IPS-15b (cell line): ENCODE results near the gene GRIK1.

Experiments
- H3K27me3 ChIP-seq: one replicate; pipeline ENCODE4 v1.6.1; 2013; ENCODE audit warnings: low read length; ENCODE audit not compliant: control insufficient read depth, insufficient read depth
- H3K36me3 ChIP-seq: one replicate; pipeline ENCODE4 v1.6.1; 2013; ENCODE audit warnings: low read length; ENCODE audit not compliant: control insufficient read depth, insufficient read depth
- H3K4me1 ChIP-seq: one replicate; pipeline ENCODE4 v1.6.1; 2013; ENCODE audit warnings: mild to moderate bottlenecking, low read length; ENCODE audit not compliant: control insufficient read depth, insufficient read depth
- H3K4me3 ChIP-seq: one replicate; pipeline ENCODE4 v1.5.1; 2013; ENCODE audit warnings: low read depth, low read length
- H3K9ac ChIP-seq: one replicate; pipeline ENCODE4 v1.6.1; 2013; ENCODE audit warnings: low read depth, mild to moderate bottlenecking, low read length
- H3K9me3 ChIP-seq: one replicate; pipeline ENCODE4 v1.6.1; 2013; ENCODE audit warnings: mild to moderate bottlenecking, low read length; ENCODE audit not compliant: control insufficient read depth, insufficient read depth

GRIK1 gene

DNA sequence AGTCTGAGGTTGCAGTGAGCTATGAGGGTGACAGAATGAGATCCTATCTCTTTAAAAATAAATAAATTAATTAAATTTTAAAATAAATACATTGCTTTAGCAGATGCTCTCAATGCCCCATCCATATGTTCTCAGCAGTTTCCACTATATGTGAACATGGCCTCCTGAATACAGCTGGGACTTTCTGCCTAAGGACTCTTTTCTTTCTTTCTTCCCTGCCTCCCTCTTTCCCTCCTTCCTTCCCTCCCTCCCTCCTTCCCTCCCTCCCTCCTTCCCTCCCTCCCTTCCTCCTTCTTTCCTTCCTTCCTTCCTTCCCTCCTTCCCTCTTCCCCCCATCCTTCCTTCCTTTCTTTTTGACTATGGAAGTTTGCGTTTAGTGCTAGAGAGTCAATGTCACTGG, 10.2 kb upstream of the GRIK1 start:
- no peaks in the 10 kb centered on the region for H3K27me3 ChIP-seq
- H3K4me3 ChIP-seq = no peak overlapping the region
- no peaks in the 10 kb centered on the region for H3K9me3 ChIP-seq
- H3K4me1 ChIP-seq = no peaks in the 10 kb centered on the region
- H3K9ac ChIP-seq = no peak overlapping the region
- H3K36me3 ChIP-seq = no peaks in the 10 kb centered on the region

DNA sequence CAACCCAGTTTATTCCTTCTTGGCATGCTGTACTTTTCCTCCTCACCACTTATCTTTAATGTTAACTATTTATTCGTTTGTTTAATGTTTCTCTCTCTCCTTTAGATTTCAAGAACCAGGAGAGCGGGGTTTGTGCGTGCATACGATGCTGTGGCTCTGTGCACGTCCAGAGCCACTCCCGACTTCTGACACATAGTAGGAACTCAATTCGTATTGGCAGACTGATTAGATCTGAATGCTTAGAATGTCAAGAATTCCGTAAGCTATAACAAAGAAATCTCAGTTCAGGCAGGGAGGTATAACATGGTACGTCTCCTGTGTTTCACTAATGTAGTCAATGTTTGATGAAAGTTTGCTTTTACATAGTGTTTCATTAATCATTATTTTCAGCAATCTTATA, 7.3 kb upstream of the GRIK1 start:
- Histone ChIP-seq H3K9ac (no peak overlapping the region), H3K4me3 (no peak overlapping the region), H3K4me1 (no peaks in the 10 kb centered on the region), H3K9me3 (no peaks in the 10 kb centered on the region), H3K27me3 (no peaks in the 10 kb centered on the region), H3K36me3 (no peaks in the 10 kb centered on the region)

DNA sequence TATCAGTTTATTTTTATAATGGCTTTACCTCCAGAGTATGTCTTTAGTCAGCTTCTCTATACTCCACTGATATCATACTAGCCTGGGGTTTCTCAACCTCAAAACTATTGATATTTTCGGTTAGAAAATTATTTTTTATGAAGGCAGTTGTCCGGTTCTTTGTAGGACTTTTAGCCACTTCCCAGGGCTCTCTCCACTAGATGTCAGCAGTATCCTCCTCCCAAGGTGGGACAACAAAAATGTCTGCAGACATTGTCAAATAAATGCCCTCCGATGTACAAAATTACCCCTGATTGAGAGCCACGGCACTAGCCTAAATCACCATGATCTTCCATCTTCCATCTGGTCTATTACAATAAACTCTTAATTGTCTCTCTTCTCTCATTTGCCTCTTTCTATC, 4.1 kb upstream of the GRIK1 start:
- no peak overlapping the region for H3K4me3 ChIP-seq
- H3K27me3 ChIP-seq = peaks cover 32% of the 10 kb centered on the region
- no peaks in the 10 kb centered on the region for H3K9me3 ChIP-seq
- no peaks in the 10 kb centered on the region for H3K36me3 ChIP-seq
- H3K4me1 ChIP-seq = no peaks in the 10 kb centered on the region
- H3K9ac ChIP-seq = no peak overlapping the region

DNA sequence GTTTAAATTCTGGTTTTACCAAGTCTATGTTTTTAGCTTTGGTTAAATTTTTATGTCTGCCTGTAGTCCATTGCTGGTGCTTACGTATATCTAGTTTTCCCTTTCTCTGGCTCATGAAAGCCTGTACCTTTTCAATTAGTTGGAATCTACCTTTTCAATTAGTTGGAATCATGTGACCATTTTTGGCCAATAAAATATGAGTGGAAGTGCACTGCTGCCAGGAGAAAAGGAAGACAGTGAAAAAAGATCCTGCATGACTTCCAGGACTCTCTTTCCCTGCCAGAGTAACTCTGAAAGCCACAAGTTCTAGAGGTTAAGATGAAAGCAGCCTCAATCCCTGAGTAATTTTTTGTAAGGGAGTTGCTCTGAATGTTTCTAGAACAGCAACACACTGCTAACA, 2.2 kb upstream of the GRIK1 start:
- no peaks in the 10 kb centered on the region for H3K9me3 ChIP-seq
- H3K9ac ChIP-seq = no peak overlapping the region
- H3K4me1 ChIP-seq = no peaks in the 10 kb centered on the region
- peaks cover 50% of the 10 kb centered on the region for H3K27me3 ChIP-seq
- no peaks in the 10 kb centered on the region for H3K36me3 ChIP-seq
- no peak overlapping the region for H3K4me3 ChIP-seq

DNA sequence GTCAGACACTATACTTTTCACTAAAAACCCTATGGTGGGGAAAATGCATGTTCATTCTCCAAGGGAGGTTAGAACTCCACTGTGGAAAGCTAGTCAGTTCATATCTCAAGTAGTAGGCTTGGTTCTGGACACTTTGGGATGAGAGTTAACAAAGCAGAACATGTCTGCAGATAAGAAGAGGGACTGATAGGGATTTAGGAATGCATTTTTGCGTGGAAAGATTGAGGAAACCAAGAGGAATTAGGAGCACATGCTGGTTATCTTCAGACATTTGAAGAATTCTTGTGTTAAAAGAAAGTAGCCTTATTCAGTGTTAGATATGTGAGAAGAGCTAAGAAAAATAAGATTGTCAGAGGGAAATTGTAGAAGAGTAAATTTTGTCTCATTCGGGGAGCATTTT, 1.2 kb upstream of the GRIK1 start:
- no peaks in the 10 kb centered on the region for H3K4me1 ChIP-seq
- peaks cover 55% of the 10 kb centered on the region for H3K27me3 ChIP-seq
- no peak overlapping the region for H3K9ac ChIP-seq
- no peaks in the 10 kb centered on the region for H3K9me3 ChIP-seq
- no peaks in the 10 kb centered on the region for H3K36me3 ChIP-seq
- H3K4me3 ChIP-seq = no peak overlapping the region

DNA sequence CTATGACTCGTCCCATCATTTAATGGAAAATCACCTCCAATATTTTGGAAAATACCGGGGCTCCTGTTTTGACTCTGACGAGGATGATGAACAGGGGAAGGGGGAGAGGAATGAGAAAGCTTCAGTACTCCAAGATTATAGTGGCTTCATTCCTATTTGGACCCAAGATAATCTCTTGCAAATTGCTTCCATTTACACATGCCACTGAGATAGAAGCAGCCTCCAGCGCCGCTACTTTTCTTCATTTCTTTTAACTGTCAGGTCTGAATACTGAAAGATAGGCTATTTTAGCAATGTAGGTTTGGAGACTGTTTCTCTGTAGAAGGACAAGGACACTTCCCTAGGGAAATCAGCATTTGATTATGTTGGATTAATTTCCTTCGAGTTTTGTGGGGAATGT, 565 bp upstream of the GRIK1 start:
- no peaks in the 10 kb centered on the region for H3K4me1 ChIP-seq
- peak overlapping the region; percentile 80 for H3K4me3 ChIP-seq
- H3K36me3 ChIP-seq = no peaks in the 10 kb centered on the region
- no peaks in the 10 kb centered on the region for H3K9me3 ChIP-seq
- H3K27me3 ChIP-seq = peaks cover 55% of the 10 kb centered on the region
- no peak overlapping the region for H3K9ac ChIP-seq

DNA sequence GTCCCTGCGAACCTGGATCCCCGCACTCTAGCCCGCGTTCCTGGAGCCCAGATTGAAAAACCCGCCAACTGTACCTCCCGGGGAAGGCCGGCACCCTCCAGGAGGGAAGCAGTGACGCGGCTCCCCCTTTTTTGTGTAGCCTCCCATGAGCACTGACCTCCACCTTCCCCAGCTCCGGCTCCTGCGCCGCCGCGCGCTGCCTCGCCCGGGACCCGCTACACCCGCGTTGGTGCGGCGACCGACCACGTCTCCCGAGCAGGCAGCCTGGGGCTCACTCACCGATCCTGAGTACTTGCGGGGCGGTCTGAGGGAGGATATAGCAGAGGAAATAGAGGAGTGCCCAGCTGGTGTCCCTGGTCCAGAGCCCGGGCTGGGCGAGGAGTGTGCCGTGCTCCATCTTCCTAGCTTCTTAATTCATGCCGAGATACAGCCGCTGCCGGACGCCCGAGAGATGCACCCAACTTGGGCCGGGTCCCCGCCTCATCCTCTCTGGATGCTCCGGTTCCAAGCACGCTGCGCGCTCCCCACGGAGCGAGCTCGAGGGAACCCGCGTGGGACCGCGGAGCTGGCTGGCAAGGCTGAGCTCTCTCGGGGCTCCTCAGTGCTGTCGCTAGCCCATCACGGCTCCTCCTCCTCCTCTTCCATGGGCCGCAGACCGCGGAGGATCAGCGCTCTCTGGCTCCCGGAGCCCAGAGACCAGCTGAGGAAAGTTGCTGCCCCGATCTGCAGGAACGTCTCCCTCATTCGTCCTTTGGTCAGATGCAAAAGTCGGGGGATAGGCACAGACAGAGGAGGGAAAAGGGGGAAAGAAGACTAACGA, 482 bp downstream of the GRIK1 start:
- Histone ChIP-seq H3K27me3 (peaks cover 55% of the 10 kb centered on the region), H3K4me3 (peak overlapping the region; percentile 80), H3K4me1 (no peaks in the 10 kb centered on the region), H3K9me3 (no peaks in the 10 kb centered on the region), H3K36me3 (no peaks in the 10 kb centered on the region), H3K9ac (peak overlapping the region; percentile 55)

DNA sequence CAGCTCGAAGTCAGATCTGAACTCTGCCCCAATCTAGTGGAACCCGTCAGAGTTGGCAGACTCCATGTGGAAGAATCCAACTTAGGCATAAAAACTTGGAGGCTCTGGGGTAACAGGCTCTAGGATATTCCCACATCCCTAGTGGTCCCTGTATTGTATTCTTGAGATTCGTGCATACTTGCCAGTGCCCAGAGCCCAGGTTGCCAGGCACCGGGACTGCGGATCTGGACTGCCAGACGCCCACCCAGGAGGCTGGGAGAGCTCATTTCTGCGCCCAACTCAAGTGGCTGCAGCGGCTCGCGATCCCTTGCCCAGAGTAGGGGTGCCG, 1.1 kb downstream of the GRIK1 start:
- Histone ChIP-seq H3K4me3 (peak overlapping the region; percentile 80), H3K9ac (no peak overlapping the region), H3K36me3 (no peaks in the 10 kb centered on the region), H3K4me1 (no peaks in the 10 kb centered on the region), H3K9me3 (no peaks in the 10 kb centered on the region), H3K27me3 (peaks cover 55% of the 10 kb centered on the region)

DNA sequence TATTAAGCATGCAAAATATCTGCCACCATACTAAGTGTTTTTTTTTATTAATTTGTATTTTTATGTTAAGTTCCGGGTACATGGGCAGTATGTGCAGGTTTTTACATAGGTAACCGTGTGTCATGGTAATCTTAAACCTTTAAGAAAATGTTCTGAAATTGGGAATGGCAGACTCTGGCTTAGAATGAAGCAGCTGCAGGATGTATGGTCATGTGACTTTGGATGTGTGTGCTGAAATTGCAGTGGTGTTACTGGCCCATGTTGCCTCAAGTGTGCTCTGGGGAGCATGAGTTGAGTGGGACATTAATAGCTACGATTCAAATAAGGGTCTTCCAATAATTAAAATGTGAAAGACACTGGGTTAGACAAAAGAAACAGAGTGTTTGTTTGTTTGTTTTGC, 6.7 kb downstream of the GRIK1 start:
- no peak overlapping the region for H3K4me3 ChIP-seq
- H3K36me3 ChIP-seq = no peaks in the 10 kb centered on the region
- peaks cover 16% of the 10 kb centered on the region for H3K27me3 ChIP-seq
- no peaks in the 10 kb centered on the region for H3K9me3 ChIP-seq
- peaks cover 4% of the 10 kb centered on the region for H3K4me1 ChIP-seq
- H3K9ac ChIP-seq = no peak overlapping the region

DNA sequence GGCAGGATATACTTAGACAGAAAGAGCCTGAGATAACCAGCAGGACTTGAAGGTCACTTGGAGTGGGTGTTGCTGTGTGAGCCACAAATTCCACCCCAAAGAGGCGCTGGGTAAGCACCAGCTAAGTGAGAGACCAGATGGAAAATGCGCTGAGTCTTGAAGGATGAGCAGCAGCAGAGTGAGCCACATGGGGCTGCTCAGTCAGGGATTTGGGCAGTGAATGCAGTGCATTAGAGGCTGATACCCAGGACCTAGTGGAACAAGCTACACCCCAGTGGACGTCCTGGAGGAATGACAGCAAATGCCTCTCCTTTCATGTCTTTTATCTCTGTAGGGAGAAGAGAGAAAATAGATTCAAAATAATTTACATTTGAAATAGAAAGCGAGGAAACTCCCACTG, 11.3 kb downstream of the GRIK1 start:
- H3K36me3 ChIP-seq = no peaks in the 10 kb centered on the region
- no peaks in the 10 kb centered on the region for H3K27me3 ChIP-seq
- no peak overlapping the region for H3K9ac ChIP-seq
- no peak overlapping the region for H3K4me3 ChIP-seq
- no peaks in the 10 kb centered on the region for H3K9me3 ChIP-seq
- H3K4me1 ChIP-seq = peaks cover 4% of the 10 kb centered on the region

DNA sequence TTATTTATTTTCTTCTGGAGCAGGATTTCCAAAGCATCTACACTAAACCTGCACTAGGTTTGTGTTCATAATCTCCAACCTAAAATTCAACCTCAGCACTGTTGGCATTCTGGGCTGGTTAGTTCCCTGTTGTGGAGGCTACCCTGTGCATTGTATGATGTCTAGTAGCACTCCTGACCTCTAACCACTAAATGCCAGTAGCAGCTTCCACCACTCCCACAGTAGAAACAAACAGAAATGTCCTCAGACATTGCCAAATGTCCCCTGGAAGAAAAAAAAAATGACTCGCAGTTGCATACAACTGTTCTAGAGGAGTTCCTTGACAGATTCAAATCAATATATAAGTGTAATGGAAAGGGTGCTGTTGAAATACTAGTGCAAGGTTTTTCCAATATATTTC, 18.9 kb downstream of the GRIK1 start:
- Histone ChIP-seq H3K27me3 (no peaks in the 10 kb centered on the region), H3K4me3 (no peak overlapping the region), H3K4me1 (no peaks in the 10 kb centered on the region), H3K9me3 (no peaks in the 10 kb centered on the region), H3K36me3 (no peaks in the 10 kb centered on the region), H3K9ac (no peak overlapping the region)

DNA sequence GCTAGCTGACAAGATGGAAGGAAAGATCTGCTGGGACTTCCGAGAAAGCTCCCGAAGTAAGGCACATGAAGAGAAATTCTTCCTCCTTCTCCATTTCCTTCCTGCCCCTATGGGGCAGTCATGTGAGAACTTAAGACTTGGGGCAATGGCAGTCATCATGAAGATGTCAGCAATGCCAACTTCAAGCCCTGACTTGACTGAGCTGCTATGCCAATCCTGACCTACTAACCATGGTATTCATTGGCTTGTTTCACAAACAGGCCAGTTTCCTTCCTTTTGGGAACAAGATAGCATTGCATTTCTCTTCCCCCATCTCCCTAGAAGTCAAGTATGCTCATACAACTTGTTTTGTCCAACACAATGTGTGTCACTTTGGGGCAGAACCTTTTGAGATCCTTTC, 25.5 kb downstream of the GRIK1 start:
- Histone ChIP-seq H3K4me1 (no peaks in the 10 kb centered on the region), H3K9me3 (no peaks in the 10 kb centered on the region), H3K36me3 (no peaks in the 10 kb centered on the region), H3K9ac (no peak overlapping the region), H3K27me3 (no peaks in the 10 kb centered on the region), H3K4me3 (no peak overlapping the region)
